ENCODE data around the gene OSBPL10.

GRCh38 chr3:31613177-31613576 lies 367.9 kb downstream of the OSBPL10 start:
- TF ChIP-seq POLR2AphosphoS5 (IDR thresholded peaks at IDR 0.05) (no peak), CTCF (IDR thresholded peaks at IDR 0.05; ENCODE audit: poor library complexity, severe bottlenecking) (no peak)

All from neural cell (in vitro differentiated cells).